Measurements from ENCODE around the gene EMCN.
"Not testable (repeated sequence)": the region's sequence is repeated elsewhere in the genome, so short reads cannot be mapped to it uniquely, and the experiment has no call there.

EMCN gene

GRCh38 chr4:100357542-100357941 lies 160.3 kb downstream of the EMCN start:
- Histone ChIP-seq H3K27me3 (ENCODE audit: control insufficient read depth in 1 of 2, insufficient read depth in 2 of 2, low read length in 2 of 2) (no peaks in the 10 kb centered on the region), H3K27ac (ENCODE audit: low read length) (no peak overlapping the region), H3K9me3 (ENCODE audit: control insufficient read depth in 2 of 2, low read length in 2 of 2) (no peaks in the 10 kb centered on the region), H3K36me3 (ENCODE audit: control insufficient read depth in 2 of 2, insufficient read depth in 2 of 2, low read length in 2 of 2) (no peaks in the 10 kb centered on the region), H3K9ac (ENCODE audit: low read length in 2 of 2) (no peak overlapping the region), H3K4me3 (ENCODE audit: low read length in 2 of 2) (no peak overlapping the region), H3K4me1 (ENCODE audit: control insufficient read depth, insufficient read depth, low read length) (no peaks in the 10 kb centered on the region)

- H3K9ac ChIP-seq (ENCODE audit: low read length in 2 of 2): no peak overlapping the region
- no peak overlapping the region for H3K4me3 ChIP-seq (ENCODE audit: low read length in 2 of 2)
- H3K27me3 ChIP-seq (ENCODE audit: control insufficient read depth in 1 of 2, insufficient read depth in 2 of 2, low read length in 2 of 2): no peaks in the 10 kb centered on the region
- H3K9me3 ChIP-seq (ENCODE audit: control insufficient read depth in 2 of 2, low read length in 2 of 2): no peaks in the 10 kb centered on the region
- no peak overlapping the region for H3K27ac ChIP-seq (ENCODE audit: low read length)
- no peaks in the 10 kb centered on the region for H3K4me1 ChIP-seq (ENCODE audit: control insufficient read depth, insufficient read depth, low read length)
- no peaks in the 10 kb centered on the region for H3K36me3 ChIP-seq (ENCODE audit: control insufficient read depth in 2 of 2, insufficient read depth in 2 of 2, low read length in 2 of 2)
Measured at GRCh38 chr4:100356172-100356571, 161.7 kb downstream of the EMCN start.

DNA sequence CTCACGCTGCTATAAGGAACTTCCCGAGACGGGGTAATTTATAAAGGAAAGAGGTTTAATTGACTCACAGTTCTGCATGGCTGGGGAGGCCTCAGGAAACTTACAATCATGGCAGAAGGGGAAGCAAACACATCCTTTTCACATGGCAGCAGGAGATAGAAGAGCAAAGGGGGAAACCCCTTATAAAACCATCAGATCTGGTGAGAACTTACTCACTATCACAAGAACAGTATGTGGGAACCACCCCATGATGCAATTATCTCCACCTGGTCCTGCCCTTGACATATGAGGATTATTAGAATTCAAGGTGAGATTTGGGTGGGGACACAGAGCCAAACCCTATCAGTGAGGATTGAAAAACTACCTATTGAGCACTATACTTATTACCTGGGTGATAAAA lies 165.5 kb downstream of the EMCN start:
- H3K4me1 ChIP-seq (ENCODE audit: control insufficient read depth, insufficient read depth, low read length): not testable (repeated sequence)

DNA sequence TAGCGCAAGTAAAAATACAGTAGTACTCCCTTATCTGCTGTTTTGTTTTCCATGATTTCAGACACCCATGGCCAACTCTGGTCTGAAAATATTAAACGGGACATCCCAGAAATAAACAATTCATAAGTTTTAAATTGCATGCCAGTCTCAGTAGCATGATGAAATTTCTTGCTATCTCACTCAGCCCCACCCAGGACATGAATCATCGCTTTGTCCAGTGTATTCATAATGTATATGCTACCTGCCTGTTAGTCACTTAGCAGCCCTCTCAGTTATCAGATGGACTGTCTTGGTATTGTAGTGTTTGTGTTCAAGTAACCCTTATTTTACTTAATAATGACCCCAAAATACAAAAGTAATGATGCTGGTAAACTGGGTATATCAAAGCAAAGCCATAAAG lies 169.3 kb downstream of the EMCN start:
- Histone ChIP-seq H3K4me3 (ENCODE audit: low read length in 2 of 2) (no peak overlapping the region), H3K27me3 (ENCODE audit: control insufficient read depth in 1 of 2, insufficient read depth in 2 of 2, low read length in 2 of 2) (no peaks in the 10 kb centered on the region), H3K9me3 (ENCODE audit: control insufficient read depth in 2 of 2, low read length in 2 of 2) (no peaks in the 10 kb centered on the region)

More for the DNA sequence above, 165.5 kb downstream of the EMCN start:
- not testable (repeated sequence) for H3K9me3 ChIP-seq (ENCODE audit: control insufficient read depth in 2 of 2, low read length in 2 of 2); H3K27me3 ChIP-seq (ENCODE audit: control insufficient read depth in 1 of 2, insufficient read depth in 2 of 2, low read length in 2 of 2); H3K27ac ChIP-seq (ENCODE audit: low read length); H3K9ac ChIP-seq (ENCODE audit: low read length in 2 of 2); H3K4me3 ChIP-seq (ENCODE audit: low read length in 2 of 2); H3K36me3 ChIP-seq (ENCODE audit: control insufficient read depth in 2 of 2, insufficient read depth in 2 of 2, low read length in 2 of 2)

GRCh38 chr4:100347241-100347640 lies 170.6 kb downstream of the EMCN start:
- Histone ChIP-seq H3K36me3 (ENCODE audit: control insufficient read depth in 2 of 2, insufficient read depth in 2 of 2, low read length in 2 of 2) (no peaks in the 10 kb centered on the region), H3K4me1 (ENCODE audit: control insufficient read depth, insufficient read depth, low read length) (no peaks in the 10 kb centered on the region), H3K9ac (ENCODE audit: low read length in 2 of 2) (no peak overlapping the region), H3K27me3 (ENCODE audit: control insufficient read depth in 1 of 2, insufficient read depth in 2 of 2, low read length in 2 of 2) (no peaks in the 10 kb centered on the region), H3K9me3 (ENCODE audit: control insufficient read depth in 2 of 2, low read length in 2 of 2) (no peaks in the 10 kb centered on the region), H3K4me3 (ENCODE audit: low read length in 2 of 2) (no peak overlapping the region), H3K27ac (ENCODE audit: low read length) (no peak overlapping the region)

More for the DNA sequence above, 169.3 kb downstream of the EMCN start:
- no peaks in the 10 kb centered on the region for H3K36me3 ChIP-seq (ENCODE audit: control insufficient read depth in 2 of 2, insufficient read depth in 2 of 2, low read length in 2 of 2)
- H3K27ac ChIP-seq (ENCODE audit: low read length): no peak overlapping the region
- no peak overlapping the region for H3K9ac ChIP-seq (ENCODE audit: low read length in 2 of 2)
- H3K4me1 ChIP-seq (ENCODE audit: control insufficient read depth, insufficient read depth, low read length): no peaks in the 10 kb centered on the region

- Histone ChIP-seq H3K36me3 (ENCODE audit: control insufficient read depth in 2 of 2, insufficient read depth in 2 of 2, low read length in 2 of 2) (no peaks in the 10 kb centered on the region), H3K9ac (ENCODE audit: low read length in 2 of 2) (no peak overlapping the region), H3K9me3 (ENCODE audit: control insufficient read depth in 2 of 2, low read length in 2 of 2) (no peaks in the 10 kb centered on the region), H3K27ac (ENCODE audit: low read length) (no peak overlapping the region), H3K27me3 (ENCODE audit: control insufficient read depth in 1 of 2, insufficient read depth in 2 of 2, low read length in 2 of 2) (no peaks in the 10 kb centered on the region), H3K4me3 (ENCODE audit: low read length in 2 of 2) (no peak overlapping the region), H3K4me1 (ENCODE audit: control insufficient read depth, insufficient read depth, low read length) (no peaks in the 10 kb centered on the region)
Measured at GRCh38 chr4:100345585-100345984, 172.2 kb downstream of the EMCN start.

Data from stomach smooth muscle (tissue), 2 donors.